ENCODE measurements around the gene CCDC60.
A peak's percentile ranks its signal among the peaks of the same experiment; 100 is the strongest.

Gene CCDC60

GRCh38 chr12:119423285-119423684 is 88.8 kb downstream of the CCDC60 start:
- peak; percentile 28 for DNase-seq (ENCODE audit: low read depth, low spot score)
- H3K4me3 ChIP-seq (ENCODE audit: low read length) = no peak overlapping the region

GRCh38 chr12:119425623-119426022 is 91.1 kb downstream of the CCDC60 start:
- no peak for DNase-seq (ENCODE audit: low read depth, low spot score)
- no peak overlapping the region for H3K4me3 ChIP-seq (ENCODE audit: low read length)

GRCh38 chr12:119431151-119431550 is 96.6 kb downstream of the CCDC60 start:
- no peak for DNase-seq (ENCODE audit: low read depth, low spot score)
- no peak overlapping the region for H3K4me3 ChIP-seq (ENCODE audit: low read length)

GRCh38 chr12:119432949-119433348 is 98.4 kb downstream of the CCDC60 start:
- no peak for DNase-seq (ENCODE audit: low read depth, low spot score)
- H3K4me3 ChIP-seq (ENCODE audit: low read length) = no peak overlapping the region

- no peak for DNase-seq (ENCODE audit: low read depth, low spot score)
- H3K4me3 ChIP-seq (ENCODE audit: low read length) = no peak overlapping the region
These were observed 106.4 kb downstream of the CCDC60 start for GRCh38 chr12:119440803-119441360.

GRCh38 chr12:119444462-119445044 is 110.0 kb downstream of the CCDC60 start:
- peak; percentile 72 for DNase-seq (ENCODE audit: low read depth, low spot score)
- 0 out of 2 replicates have a peak overlapping the region, but pooled peaks have one; percentile 2 for H3K4me3 ChIP-seq (ENCODE audit: low read length)

- no peak overlapping the region for H3K4me3 ChIP-seq (ENCODE audit: low read length)
- no peak for DNase-seq (ENCODE audit: low read depth, low spot score)
These were observed 111.9 kb downstream of the CCDC60 start for GRCh38 chr12:119446459-119446858.

- DNase-seq (ENCODE audit: low read depth, low spot score) = peak; percentile 21
- H3K4me3 ChIP-seq (ENCODE audit: low read length) = peak overlapping the region; percentile 12; the same call in 1 of the 2 replicates
These were observed 112.6 kb downstream of the CCDC60 start for GRCh38 chr12:119447126-119447525.

GRCh38 chr12:119447618-119448017 is 113.1 kb downstream of the CCDC60 start:
- peak; percentile 45 for DNase-seq (ENCODE audit: low read depth, low spot score)
- H3K4me3 ChIP-seq (ENCODE audit: low read length) = peak overlapping the region; percentile 12; the same call in 1 of the 2 replicates

GRCh38 chr12:119448611-119449131 is 114.1 kb downstream of the CCDC60 start:
- no peak for DNase-seq (ENCODE audit: low read depth, low spot score)
- H3K4me3 ChIP-seq (ENCODE audit: low read length) = no peak overlapping the region

- DNase-seq (ENCODE audit: low read depth, low spot score) = no peak
- no peak overlapping the region for H3K4me3 ChIP-seq (ENCODE audit: low read length)
These were observed 116.2 kb downstream of the CCDC60 start for GRCh38 chr12:119450771-119451170.

GRCh38 chr12:119456824-119457223 is 122.3 kb downstream of the CCDC60 start:
- no peak for DNase-seq (ENCODE audit: low read depth, low spot score)
- no peak overlapping the region for H3K4me3 ChIP-seq (ENCODE audit: low read length)

GRCh38 chr12:119457271-119457670 is 122.7 kb downstream of the CCDC60 start:
- H3K4me3 ChIP-seq (ENCODE audit: low read length) = no peak overlapping the region
- no peak for DNase-seq (ENCODE audit: low read depth, low spot score)

- no peak overlapping the region for H3K4me3 ChIP-seq (ENCODE audit: low read length)
These were observed 125.0 kb downstream of the CCDC60 start for GRCh38 chr12:119459481-119459880.

GRCh38 chr12:119460876-119461275 is 126.3 kb downstream of the CCDC60 start:
- no peak overlapping the region for H3K4me3 ChIP-seq (ENCODE audit: low read length)
- DNase-seq (ENCODE audit: low read depth, low spot score) = no peak

More at GRCh38 chr12:119459481-119459880, 125.0 kb downstream of the CCDC60 start:
- no peak for DNase-seq (ENCODE audit: low read depth, low spot score)

GRCh38 chr12:119461636-119462214 is 127.2 kb downstream of the CCDC60 start:
- DNase-seq (ENCODE audit: low read depth, low spot score) = no peak

GRCh38 chr12:119463211-119463926 is 128.8 kb downstream of the CCDC60 start:
- H3K4me3 ChIP-seq (ENCODE audit: low read length) = no peak overlapping the region
- no peak for DNase-seq (ENCODE audit: low read depth, low spot score)

More at GRCh38 chr12:119461636-119462214, 127.2 kb downstream of the CCDC60 start:
- H3K4me3 ChIP-seq (ENCODE audit: low read length) = no peak overlapping the region

GRCh38 chr12:119468296-119468695 is 133.8 kb downstream of the CCDC60 start:
- no peak for DNase-seq (ENCODE audit: low read depth, low spot score)

GRCh38 chr12:119475650-119476049 is 141.1 kb downstream of the CCDC60 start:
- DNase-seq (ENCODE audit: low read depth, low spot score) = no peak
- no peak overlapping the region for H3K4me3 ChIP-seq (ENCODE audit: low read length)

More at GRCh38 chr12:119468296-119468695, 133.8 kb downstream of the CCDC60 start:
- H3K4me3 ChIP-seq (ENCODE audit: low read length) = no peak overlapping the region

- DNase-seq (ENCODE audit: low read depth, low spot score) = no peak
- H3K4me3 ChIP-seq (ENCODE audit: low read length) = no peak overlapping the region
These were observed 142.4 kb downstream of the CCDC60 start for GRCh38 chr12:119476951-119477350.
